SU-DHL-6 (cell line): Measurements from ENCODE around the gene HAGH.

Source experiments
- H2AFZ ChIP-seq: fragments of 200-600 bp; sonication (generic); 2 replicates; pipeline ENCODE4 v1.6.1; 2014; ENCODE audit warnings: low read depth, mild to moderate bottlenecking, moderate library complexity, mixed read lengths, antibody characterized with exemption, low read length; ENCODE audit not compliant: severe bottlenecking
- H3F3A ChIP-seq: fragments of 200-600 bp; shearing (Covaris generic); 2 replicates; pipeline ENCODE4 v1.6.0; 2016; ENCODE audit warnings: antibody characterized with exemption, mild to moderate bottlenecking; ENCODE audit not compliant: insufficient read depth
- H3K27ac ChIP-seq: fragments of 200-600 bp; sonication (generic); 2 replicates; pipeline ENCODE4 v1.5.1; 2016; ENCODE audit warnings: low read depth, mild to moderate bottlenecking, low read length, moderate library complexity, mixed read lengths
- H3K27me3 ChIP-seq: fragments of 200-600 bp; sonication (generic), shearing (Covaris generic); 2 replicates; pipeline ENCODE4 v1.6.0; 2014; ENCODE audit warnings: mild to moderate bottlenecking, low read length
- H3K36me3 ChIP-seq: fragments of 200-600 bp; sonication (generic); 2 replicates; pipeline ENCODE4 v1.6.1; 2014; ENCODE audit warnings: mild to moderate bottlenecking, low read length, mixed read lengths
- H3K4me2 ChIP-seq: fragments of 300-600, 200-600 bp; shearing (Covaris generic), sonication (generic); 2 replicates; pipeline ENCODE4 v1.6.0; 2014; ENCODE audit warnings: low read length, low read depth, mild to moderate bottlenecking; ENCODE audit not compliant: poor library complexity, severe bottlenecking
- H3K4me3 ChIP-seq: fragments of 200-600 bp; sonication (generic); 2 replicates; pipeline ENCODE4 v1.5.1; 2014; ENCODE audit warnings: antibody characterized with exemption, low read length, mild to moderate bottlenecking, mixed read lengths; ENCODE audit not compliant: insufficient read depth, poor library complexity, severe bottlenecking
- H3K79me2 ChIP-seq: fragments of 200-600 bp; sonication (generic); 2 replicates; pipeline ENCODE4 v1.6.1; 2014; ENCODE audit warnings: mild to moderate bottlenecking, low read length, moderate library complexity; ENCODE audit not compliant: insufficient read depth
- H3K9ac ChIP-seq: fragments of 200-600 bp; sonication (generic); 2 replicates; pipeline ENCODE4 v1.7.0; 2014; ENCODE audit warnings: mild to moderate bottlenecking, low read length
- H3K9me2 ChIP-seq: fragments of 200-600 bp; sonication (generic); replicated peaks from 2 replicates; pipeline ENCODE4 v1.6.1; 2014; ENCODE audit warnings: low read length; ENCODE audit not compliant: insufficient read depth
- H3K9me3 ChIP-seq: fragments of 200-600 bp; sonication (generic); 2 replicates; pipeline ENCODE4 v1.6.1; 2014; ENCODE audit warnings: low read length, mixed read lengths; ENCODE audit not compliant: insufficient read depth
- H4K20me1 ChIP-seq: fragments of 200-600 bp; sonication (generic); 2 replicates; pipeline ENCODE4 v1.6.1; 2014; ENCODE audit warnings: low read depth, mild to moderate bottlenecking, antibody characterized with exemption, low read length, moderate library complexity, mixed read lengths
- EZH2phosphoT487 ChIP-seq: fragments of 200-600 bp; sonication (generic), shearing (Covaris generic); conservative IDR thresholded peaks from 2 replicates; pipeline ENCODE4 v1.6.1; 2018; ENCODE audit warnings: mild to moderate bottlenecking, antibody characterized with exemption, low read length, moderate library complexity, mixed read lengths
- TF ChIP-seq, protein P1 (sequence below): fragments of 200-600 bp; sonication (generic); IDR thresholded peaks from one replicate; pipeline ENCODE4 v1.5.1; 2017; ENCODE audit warnings: antibody characterized with exemption, mild to moderate bottlenecking, low read length, moderate library complexity; ENCODE audit not compliant: insufficient read depth, poor library complexity, severe bottlenecking

The HAGH gene

DNA sequence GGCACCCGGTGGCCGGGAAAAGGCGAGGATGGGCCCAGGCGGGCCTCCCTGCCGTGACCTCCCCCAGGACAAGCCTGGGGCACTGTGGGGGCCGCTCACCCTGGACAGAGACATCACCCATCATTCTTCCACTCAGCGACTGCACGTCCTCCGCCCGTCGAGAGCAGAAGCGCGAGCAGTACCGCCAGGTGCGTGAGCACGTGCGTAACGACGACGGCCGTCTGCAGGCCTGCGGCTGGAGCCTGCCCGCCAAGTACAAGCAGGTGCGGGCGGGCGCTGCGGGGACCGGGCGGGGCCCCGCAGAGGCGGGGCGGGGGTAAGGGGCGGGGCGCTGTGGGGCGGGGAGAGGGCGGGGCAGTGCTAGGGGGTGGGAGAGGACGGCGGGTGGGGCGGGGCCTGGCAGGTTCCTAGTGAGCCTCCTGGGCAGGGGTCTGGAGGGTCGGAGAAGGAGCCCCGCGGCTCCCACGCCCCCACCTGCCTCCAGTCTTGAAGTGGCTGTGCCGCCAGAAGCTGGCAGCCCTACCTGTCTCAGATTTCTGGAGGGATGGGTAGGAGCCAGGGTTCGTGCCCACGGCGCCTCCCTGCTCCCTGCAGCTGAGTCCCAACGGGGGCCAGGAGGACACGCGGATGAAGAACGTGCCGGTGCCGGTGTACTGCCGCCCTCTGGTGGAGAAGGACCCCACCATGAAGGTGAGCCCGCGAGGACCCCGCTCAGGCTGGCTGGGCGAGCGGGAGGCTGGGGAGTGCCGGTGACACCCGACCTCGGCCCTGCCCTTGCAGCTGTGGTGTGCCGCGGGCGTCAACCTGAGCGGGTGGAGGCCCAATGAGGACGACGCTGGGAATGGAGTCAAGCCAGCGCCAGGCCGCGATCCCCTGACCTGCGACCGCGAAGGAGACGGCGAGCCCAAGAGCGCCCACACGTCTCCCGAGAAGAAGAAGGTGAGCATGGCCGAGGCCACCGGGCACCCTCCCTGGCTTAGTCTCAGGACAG, 62.8 kb downstream of the HAGH start:
- no peak overlapping the region for H3K4me3 ChIP-seq
- no peaks in the 10 kb centered on the region for H3K27me3 ChIP-seq
- TF ChIP-seq, protein P1, sequence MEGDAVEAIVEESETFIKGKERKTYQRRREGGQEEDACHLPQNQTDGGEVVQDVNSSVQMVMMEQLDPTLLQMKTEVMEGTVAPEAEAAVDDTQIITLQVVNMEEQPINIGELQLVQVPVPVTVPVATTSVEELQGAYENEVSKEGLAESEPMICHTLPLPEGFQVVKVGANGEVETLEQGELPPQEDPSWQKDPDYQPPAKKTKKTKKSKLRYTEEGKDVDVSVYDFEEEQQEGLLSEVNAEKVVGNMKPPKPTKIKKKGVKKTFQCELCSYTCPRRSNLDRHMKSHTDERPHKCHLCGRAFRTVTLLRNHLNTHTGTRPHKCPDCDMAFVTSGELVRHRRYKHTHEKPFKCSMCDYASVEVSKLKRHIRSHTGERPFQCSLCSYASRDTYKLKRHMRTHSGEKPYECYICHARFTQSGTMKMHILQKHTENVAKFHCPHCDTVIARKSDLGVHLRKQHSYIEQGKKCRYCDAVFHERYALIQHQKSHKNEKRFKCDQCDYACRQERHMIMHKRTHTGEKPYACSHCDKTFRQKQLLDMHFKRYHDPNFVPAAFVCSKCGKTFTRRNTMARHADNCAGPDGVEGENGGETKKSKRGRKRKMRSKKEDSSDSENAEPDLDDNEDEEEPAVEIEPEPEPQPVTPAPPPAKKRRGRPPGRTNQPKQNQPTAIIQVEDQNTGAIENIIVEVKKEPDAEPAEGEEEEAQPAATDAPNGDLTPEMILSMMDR: no peak
- no peak for TF ChIP-seq EZH2phosphoT487
- no peaks in the 10 kb centered on the region for H3K79me2 ChIP-seq
- H3K9me3 ChIP-seq: no peaks in the 10 kb centered on the region
- H3K27ac ChIP-seq: no peak overlapping the region
- H3K4me2 ChIP-seq: no peak overlapping the region
- no peak overlapping the region for H3K9ac ChIP-seq
- H4K20me1 ChIP-seq: no peaks in the 10 kb centered on the region
- H2AFZ ChIP-seq: no peak overlapping the region
- H3K9me2 ChIP-seq: no peaks in the 10 kb centered on the region
- H3K36me3 ChIP-seq: no peaks in the 10 kb centered on the region
- H3F3A ChIP-seq: no peaks in the 10 kb centered on the region

DNA sequence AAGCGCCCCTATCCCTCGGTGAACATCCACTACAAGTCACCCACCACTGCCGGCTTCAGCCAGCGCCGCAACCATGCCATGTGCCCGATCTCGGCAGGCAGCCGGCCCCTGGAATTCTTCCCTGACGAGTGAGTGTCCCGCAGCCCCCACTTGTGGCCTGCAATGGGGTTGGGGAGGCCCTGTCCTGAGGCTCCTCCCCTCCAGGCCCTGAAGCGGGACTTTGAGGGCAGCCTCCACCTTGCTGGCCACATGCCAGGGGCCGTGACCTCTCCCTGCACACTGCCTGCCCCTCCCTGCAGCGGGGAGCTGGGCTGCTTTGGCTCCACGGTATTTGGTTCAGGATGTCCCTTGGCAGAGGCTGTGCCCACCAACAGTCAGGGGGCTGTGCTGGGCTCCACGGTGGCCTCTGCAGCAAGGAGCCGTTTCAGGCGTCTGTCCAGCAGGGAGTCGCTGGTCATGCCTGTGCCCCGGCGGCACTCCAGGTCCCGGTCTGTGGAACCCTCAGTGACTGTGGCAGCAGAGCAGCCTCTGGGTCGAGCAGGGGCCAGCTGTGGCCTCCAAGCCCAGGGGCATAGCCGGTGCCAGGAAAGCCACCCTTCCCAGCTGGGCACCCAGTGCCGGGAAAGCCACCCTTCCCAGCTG, 63.6 kb downstream of the HAGH start:
- TF ChIP-seq, protein P1: no peak
- no peak for TF ChIP-seq EZH2phosphoT487
- H4K20me1 ChIP-seq: no peaks in the 10 kb centered on the region
- H3K4me2 ChIP-seq: no peak overlapping the region
- H3K27ac ChIP-seq: no peak overlapping the region
- no peak overlapping the region for H3K9ac ChIP-seq
- no peaks in the 10 kb centered on the region for H3K79me2 ChIP-seq
- no peaks in the 10 kb centered on the region for H3F3A ChIP-seq
- H3K9me3 ChIP-seq: no peaks in the 10 kb centered on the region
- no peaks in the 10 kb centered on the region for H3K9me2 ChIP-seq
- no peaks in the 10 kb centered on the region for H3K36me3 ChIP-seq
- H3K27me3 ChIP-seq: no peaks in the 10 kb centered on the region
- H2AFZ ChIP-seq: no peak overlapping the region
- no peak overlapping the region for H3K4me3 ChIP-seq

DNA sequence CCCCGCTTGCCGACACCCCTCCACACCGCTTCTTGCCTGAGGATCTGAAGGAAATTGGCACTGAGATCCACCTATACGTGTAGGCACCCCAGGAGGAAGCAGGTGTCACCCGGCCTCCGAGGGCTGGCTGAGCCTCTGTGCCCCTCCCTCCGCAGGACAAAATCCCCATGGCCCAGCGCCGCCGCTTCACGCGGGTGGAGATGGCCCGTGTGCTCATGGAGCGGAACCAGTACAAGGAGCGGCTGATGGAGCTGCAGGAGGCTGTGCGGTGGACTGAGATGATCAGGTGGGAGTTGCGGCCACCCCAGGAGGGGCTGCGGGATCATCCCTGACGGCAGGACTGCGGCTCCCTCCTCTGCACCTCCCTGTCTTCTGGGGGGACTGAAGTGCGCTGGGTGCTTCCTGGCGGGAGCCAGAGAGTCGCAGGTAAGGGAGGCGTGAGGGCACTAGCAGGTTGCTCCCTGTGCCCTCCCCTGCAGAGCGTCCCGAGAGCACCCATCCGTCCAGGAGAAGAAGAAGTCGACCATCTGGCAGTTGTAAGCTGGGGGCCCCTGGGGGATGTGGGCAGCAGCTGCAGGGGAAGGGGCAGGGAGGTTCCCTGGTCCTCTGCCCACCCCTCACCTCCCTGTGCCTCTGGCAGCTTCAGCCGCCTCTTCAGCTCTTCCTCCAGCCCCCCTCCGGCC, 64.3 kb downstream of the HAGH start:
- Histone ChIP-seq H3K27ac (no peak overlapping the region), H4K20me1 (no peaks in the 10 kb centered on the region), H3K9me3 (no peaks in the 10 kb centered on the region), H3K9ac (no peak overlapping the region), H3K9me2 (no peaks in the 10 kb centered on the region), H3K27me3 (no peaks in the 10 kb centered on the region), H3K36me3 (no peaks in the 10 kb centered on the region), H3K4me3 (no peak overlapping the region), H3K79me2 (no peaks in the 10 kb centered on the region), H3F3A (no peaks in the 10 kb centered on the region), H3K4me2 (no peak overlapping the region), H2AFZ (no peak overlapping the region)
- TF ChIP-seq, protein P1: no peak
- no peak for TF ChIP-seq EZH2phosphoT487
